NCI-H187 treated with DMSO at 0.1 percent for 48 hours (cell line): ENCODE data around the gene CLIP2.
"Not testable (repeated sequence)": the region's sequence is repeated elsewhere in the genome, so short reads cannot be mapped to it uniquely, and the experiment has no call there.

Source experiments
- DNase-seq: peaks from one replicate; lab custom pipeline; 2025; lab: John Stamatoyannopoulos, UW

The CLIP2 gene

GRCh38 chr7:74332373-74333176, 43.4 kb downstream of the CLIP2 start:
- DNase-seq: no peak

DNA sequence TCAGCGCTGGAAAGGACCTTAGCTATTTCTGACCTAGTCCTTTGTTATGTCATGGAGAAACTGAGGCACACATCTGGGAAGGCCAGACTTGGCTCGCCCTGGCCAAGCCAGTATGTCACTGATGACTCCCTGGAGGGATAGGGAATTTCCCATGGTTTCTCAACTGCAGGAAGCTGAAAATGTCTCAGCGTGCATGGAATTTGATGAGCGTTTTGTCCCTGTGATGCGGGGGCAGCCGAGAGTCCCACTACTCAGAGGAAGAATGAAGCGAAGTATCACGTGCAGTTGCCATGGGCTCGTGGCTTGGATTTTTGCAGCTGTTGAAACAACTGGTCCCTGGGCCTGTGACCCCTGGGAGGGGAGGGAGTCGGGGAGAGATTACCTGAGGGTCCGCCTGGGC, 44.8 kb downstream of the CLIP2 start:
- no peak for DNase-seq

GRCh38 chr7:74337926-74338325, 48.7 kb downstream of the CLIP2 start:
- DNase-seq: no peak

- no peak for DNase-seq
These were observed 49.3 kb downstream of the CLIP2 start for GRCh38 chr7:74338366-74339108.

DNA sequence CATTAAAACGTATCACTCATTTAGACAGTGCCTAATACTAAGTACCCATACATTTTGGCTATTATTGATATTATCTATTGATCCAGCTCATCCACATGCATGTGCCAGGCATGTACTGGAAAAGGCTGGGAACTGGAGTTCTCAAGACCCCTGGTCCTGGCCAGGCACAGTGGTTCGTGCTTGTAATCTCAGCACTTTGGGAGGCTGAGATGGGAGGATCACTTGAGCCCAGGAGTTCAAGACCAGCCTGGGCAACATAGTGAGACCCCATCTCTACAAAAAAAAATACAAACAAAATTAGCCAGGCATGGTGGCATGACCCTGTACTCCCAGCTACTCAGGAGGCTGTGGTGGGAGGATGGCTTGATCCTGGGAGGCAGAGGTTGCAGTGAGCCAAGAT, 50.4 kb downstream of the CLIP2 start:
- DNase-seq: not testable (repeated sequence)

DNA sequence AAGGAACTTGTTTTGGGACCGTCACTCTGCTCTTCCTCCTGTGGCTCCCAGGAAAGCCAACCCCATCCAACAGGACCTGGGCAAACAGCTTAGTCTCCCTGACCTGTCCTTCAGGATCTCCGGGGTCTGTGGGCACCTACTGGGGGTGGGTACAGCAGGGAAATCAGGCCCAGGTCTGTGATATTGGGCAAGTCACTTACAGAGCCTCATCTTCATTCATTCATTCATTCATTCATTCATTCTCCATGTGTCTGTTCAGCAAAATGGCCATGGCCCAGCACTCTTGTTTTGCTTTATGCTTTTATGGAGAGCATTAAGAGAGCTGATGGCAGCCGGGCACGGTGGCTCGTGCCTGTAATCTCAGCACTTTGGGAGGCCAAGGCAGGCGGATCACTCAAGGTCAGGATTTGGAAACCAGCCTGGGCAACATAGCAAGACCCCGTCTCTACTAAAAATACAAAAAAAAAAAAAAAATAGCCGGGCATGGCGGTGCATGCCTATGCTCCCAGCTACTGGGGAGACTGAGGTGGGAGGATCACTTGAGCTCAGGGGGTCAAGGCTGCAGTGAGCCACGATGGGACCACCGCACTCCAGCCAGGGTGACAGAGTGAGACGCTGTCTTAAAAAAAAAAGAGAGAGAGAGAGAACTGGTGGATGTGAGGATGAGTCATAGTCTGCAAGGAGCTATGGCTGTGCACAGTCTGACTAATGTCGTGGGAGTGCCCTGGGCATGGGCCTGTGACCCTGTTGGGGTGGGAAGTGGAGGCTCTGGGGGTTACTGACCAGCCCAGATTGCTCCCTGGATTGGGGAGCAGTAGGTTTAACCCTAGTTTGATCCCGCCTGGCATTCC, 54.3 kb downstream of the CLIP2 start:
- no peak for DNase-seq

DNA sequence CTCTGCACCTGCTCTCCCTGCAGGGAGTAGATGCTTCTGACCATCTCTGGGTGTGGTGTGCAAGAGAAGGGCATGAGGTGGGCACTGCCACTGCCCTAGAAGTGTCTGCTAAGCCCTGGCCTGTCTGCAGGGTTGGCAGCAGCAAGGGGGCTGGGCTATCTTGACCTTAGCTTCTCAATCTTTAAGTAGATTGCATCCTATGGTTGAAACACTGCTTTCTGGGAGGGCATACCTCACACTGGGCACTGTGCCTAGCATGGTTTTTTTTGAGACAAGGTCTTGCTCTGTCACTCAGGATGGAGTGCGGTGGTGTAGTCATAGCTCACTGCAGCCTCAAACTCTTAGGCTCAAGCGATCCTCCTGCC, 54.9 kb downstream of the CLIP2 start:
- no peak for DNase-seq

GRCh38 chr7:74344786-74345185, 55.6 kb downstream of the CLIP2 start:
- no peak for DNase-seq

DNA sequence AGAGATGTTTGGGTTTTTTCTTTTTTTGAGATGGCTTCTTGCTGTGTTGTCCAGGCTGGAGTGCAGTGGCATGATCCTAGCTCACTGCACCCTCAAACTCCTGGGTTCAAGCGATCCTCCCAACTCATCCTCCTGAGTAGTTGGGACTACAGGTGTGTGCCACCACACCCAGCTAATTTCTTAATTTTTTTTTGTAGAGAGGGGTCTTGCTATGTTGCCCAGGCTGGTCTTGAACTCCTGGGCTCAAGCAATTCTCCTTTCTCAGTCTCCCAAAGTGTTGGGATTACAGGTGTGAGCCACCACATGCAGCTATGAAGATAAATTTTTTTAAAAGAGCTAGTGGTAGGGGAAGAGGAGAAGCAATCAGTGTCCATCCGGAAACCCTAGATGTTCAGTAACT, 56.8 kb downstream of the CLIP2 start:
- DNase-seq: no peak

DNA sequence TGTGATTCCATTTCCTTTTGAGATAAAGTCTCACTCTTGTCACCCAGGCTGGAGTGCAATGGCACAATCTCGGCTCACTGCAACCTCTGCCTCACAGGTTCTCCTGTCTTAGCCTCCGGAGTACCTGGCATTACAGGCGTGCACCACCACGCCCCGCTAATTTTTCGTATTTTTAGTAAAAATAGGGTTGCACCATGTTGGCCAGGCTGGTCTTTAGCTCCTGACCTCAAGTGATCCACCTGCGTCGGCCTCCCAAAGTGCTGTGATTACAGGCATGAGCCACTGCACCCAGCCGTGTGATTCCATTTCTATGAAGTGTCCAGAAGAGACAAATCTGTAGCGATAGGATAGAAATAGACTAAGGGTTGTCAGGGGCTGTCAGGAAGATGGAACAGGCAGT, 60.4 kb downstream of the CLIP2 start:
- no peak for DNase-seq

GRCh38 chr7:74350751-74351150, 61.5 kb downstream of the CLIP2 start:
- DNase-seq: no peak

DNA sequence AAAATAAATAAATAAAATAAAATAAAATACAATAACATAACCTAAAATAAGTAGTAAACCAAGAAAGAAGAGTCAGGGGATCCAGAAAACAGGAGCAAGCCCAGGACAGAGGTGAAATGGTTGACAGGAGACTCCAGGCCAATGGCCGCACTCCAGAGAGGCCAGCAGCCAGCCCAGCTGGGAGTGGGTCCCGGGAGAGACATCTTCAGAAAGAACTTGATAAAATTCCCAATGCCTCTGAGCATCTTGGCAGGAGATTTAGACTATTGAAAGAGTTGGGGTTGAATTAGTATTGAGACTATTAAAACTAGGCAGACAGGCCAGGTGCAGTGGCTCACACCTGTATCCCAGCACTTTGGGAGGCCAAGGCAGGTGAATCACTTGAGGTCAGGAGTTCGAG, 62.6 kb downstream of the CLIP2 start:
- DNase-seq: no peak

GRCh38 chr7:74352551-74353138, 63.4 kb downstream of the CLIP2 start:
- not testable (repeated sequence) for DNase-seq

GRCh38 chr7:74354009-74354408, 64.8 kb downstream of the CLIP2 start:
- DNase-seq: no peak

GRCh38 chr7:74355091-74355490, 65.9 kb downstream of the CLIP2 start:
- no peak for DNase-seq

GRCh38 chr7:74356589-74357315, 67.5 kb downstream of the CLIP2 start:
- DNase-seq: no peak

- no peak for DNase-seq
These were observed 70.8 kb downstream of the CLIP2 start for GRCh38 chr7:74360008-74360407.

GRCh38 chr7:74362266-74362665, 73.1 kb downstream of the CLIP2 start:
- no peak for DNase-seq

GRCh38 chr7:74364061-74364460, 74.9 kb downstream of the CLIP2 start:
- no peak for DNase-seq

DNA sequence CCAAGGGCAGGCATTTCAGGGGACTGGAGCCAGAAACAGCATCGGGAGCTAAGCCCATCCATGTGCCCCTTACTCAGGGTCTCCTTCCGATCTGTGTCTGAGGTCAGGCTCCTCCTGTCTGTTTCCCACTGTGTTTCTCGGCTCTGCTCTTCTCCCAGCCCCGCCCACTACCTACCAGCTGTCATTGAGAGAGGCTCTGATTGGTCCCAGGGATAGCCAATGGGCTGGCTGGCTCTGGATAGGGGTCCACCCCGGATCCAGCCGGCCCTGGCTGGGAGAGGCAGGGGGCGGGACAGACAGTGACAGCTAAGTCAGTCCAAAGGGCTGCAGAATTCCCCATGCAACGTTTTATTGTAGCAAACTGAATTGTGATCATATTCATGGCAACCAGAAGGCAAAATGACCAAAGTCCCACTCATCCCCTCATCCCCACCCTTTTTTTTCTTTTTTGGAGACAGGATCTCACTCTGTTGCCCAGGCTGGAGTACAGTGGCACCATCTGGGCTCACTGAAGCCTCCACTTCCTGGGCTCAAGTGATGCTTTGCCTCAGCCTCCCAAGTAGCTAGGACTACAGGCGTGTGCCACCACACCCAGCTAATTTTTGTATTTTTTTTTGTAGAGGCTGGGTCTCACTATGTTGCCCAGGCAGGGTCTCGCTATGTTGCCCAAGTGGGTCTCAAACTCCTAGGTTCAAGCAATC, 76.3 kb downstream of the CLIP2 start:
- no peak for DNase-seq
